Vagina (tissue), 2 donors: ENCODE results near the gene FOXD4.
"Not testable (repeated sequence)": the region's sequence is repeated elsewhere in the genome, so short reads cannot be mapped to it uniquely, and the experiment has no call there.

Experiments
- CTCF ChIP-seq, 3 experiments: fragments of 450-650 bp in 2 of 3; fragments of 200-600 bp in 1 of 3; sonication (generic) in 1 of 3; IDR thresholded peaks; one replicate each; pipeline ENCODE4 v1.5.1; 2017 to 2019; ENCODE audit warnings: antibody characterized with exemption in 3 of 3, mild to moderate bottlenecking in 2 of 3, moderate library complexity in 2 of 3
- POLR2A ChIP-seq, 2 donors: fragments of 450-650 bp; IDR thresholded peaks; one replicate each; pipeline ENCODE4 v1.6.1; 2017; ENCODE audit warnings: antibody characterized with exemption in 2 of 2, mild to moderate bottlenecking in 2 of 2, moderate library complexity in 2 of 2

GRCh38 chr9:82932-83689, 35.1 kb downstream of the FOXD4 start:
- TF ChIP-seq CTCF, POLR2A (IDR thresholded peaks at IDR 0.05): not testable (repeated sequence)
